Activated T-helper 1 cell treated with anti-CD3 and anti-CD28 coated beads, Interleukin-12 subunit alpha, Interleukin-12 subunit beta, Interleukin-2, Interleukin-4 antibody, amounts not matched to agents 30 ng/mL and 10 ng/mL and 1 ng/mL, durations not matched to agents 14 hours and 24 hours and 36 hours (primary cell): ENCODE results near the gene ADA. TPM values are rescaled to one million over a fixed set of nuclear protein-coding genes. Genes with fewer than 3 reads are reported as not detected.

Source experiments
- DNase-seq: peaks from one replicate; pipeline ENCODE4 v3.0.0; 2021; ENCODE audit warnings: low spot score
- H3K27ac Mint-ChIP-seq: one replicate; pipeline ENCODE4 v1.8.0; 2021; ENCODE audit warnings: mild to moderate bottlenecking, mixed read lengths
- H3K27me3 Mint-ChIP-seq: one replicate; pipeline ENCODE4 v1.8.0; 2022; ENCODE audit warnings: mild to moderate bottlenecking, moderate library complexity, mixed read lengths; ENCODE audit not compliant: insufficient read depth
- H3K36me3 Mint-ChIP-seq: one replicate; pipeline ENCODE4 v1.8.0; 2021; ENCODE audit warnings: low read depth, mixed read lengths
- H3K4me1 Mint-ChIP-seq: one replicate; pipeline ENCODE4 v1.8.0; 2021; ENCODE audit warnings: low read depth, mixed read lengths
- H3K4me3 Mint-ChIP-seq: one replicate; pipeline ENCODE4 v1.8.0; 2021; ENCODE audit warnings: mild to moderate bottlenecking, moderate library complexity, mixed read lengths
- H3K9me3 Mint-ChIP-seq: one replicate; pipeline ENCODE4 v1.8.0; 2021; ENCODE audit warnings: mixed read lengths
- intact Hi-C: fragments of 100-400 bp; cut with micrococcal nuclease; formaldehyde crosslinking; loops from one replicate; pipeline ENCODE4 v1.15.1; 2024
- total RNA-seq: library from RNA; stranded (reverse); gene quantifications from 2 replicates; pipeline ENCODE4 v1.2.3, GENCODE V29; 2022

Gene ADA
- total RNA-seq, 1 donor from 2014 or later: 45.1 TPM

DNA sequence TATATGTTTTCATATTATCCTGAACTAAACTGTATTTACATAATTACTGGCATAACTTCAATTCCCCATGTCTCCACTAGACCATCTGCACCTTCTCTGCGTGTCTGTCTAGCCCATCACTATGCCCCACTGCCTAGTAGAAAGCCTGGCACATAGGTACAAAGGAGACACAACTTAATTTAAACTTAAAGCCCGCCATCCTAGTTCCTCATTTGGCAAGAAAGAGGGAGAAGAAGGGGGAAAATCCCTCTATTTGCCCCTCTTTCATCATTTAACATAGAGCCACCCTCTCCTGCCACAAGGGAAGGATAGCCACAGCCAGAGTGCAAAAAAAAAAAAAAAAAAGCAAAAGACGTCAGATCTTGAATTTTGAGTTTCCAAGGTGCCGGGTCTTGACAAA lies 67.3 kb downstream of the ADA start:
- intact Hi-C loops: no loop called here
- peaks cover 28% of the 10 kb centered on the region for H3K4me1 Mint-ChIP-seq
- H3K27me3 Mint-ChIP-seq: no peaks in the 10 kb centered on the region
- no peaks in the 10 kb centered on the region for H3K36me3 Mint-ChIP-seq
- H3K4me3 Mint-ChIP-seq: no peak overlapping the region
- no peaks in the 10 kb centered on the region for H3K9me3 Mint-ChIP-seq
- no peak overlapping the region for H3K27ac Mint-ChIP-seq
- DNase-seq: no peak

DNA sequence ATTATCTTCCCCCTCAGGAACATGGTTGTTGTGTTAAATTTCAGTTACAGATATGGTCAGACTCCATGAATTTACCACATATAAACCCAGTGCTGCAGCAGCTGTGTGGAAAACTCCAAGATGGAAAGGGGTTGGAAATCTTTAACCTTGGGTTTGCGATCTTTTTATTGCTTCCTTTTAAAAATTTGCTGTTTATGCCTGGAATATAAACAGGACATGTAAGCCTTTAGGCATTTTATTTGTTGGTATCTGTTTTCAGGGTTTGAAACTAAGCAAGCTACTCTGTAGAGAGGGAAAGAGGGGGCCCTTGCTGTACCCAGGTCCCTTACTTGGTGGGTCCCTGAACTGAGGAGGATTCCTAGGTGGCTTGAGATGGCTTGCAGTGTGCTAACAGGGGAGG lies 68.3 kb downstream of the ADA start:
- H3K27ac Mint-ChIP-seq: no peak overlapping the region
- H3K36me3 Mint-ChIP-seq: peaks cover 2% of the 10 kb centered on the region
- peaks cover 28% of the 10 kb centered on the region for H3K4me1 Mint-ChIP-seq
- intact Hi-C loops: no loop called here
- no peaks in the 10 kb centered on the region for H3K27me3 Mint-ChIP-seq
- H3K4me3 Mint-ChIP-seq: no peak overlapping the region
- DNase-seq: no peak
- H3K9me3 Mint-ChIP-seq: no peaks in the 10 kb centered on the region

GRCh38 chr20:44582311-44583025 lies 69.0 kb downstream of the ADA start, which contains the start of gene PKIG:
Gene PKIG (plus strand): TSS chr20:44582579. CDS start chr20:44614557, 31,978 bp downstream.
- intact Hi-C loops: no loop called here
- DNase-seq: no peak
- Mint-ChIP-seq H3K9me3 (no peaks in the 10 kb centered on the region), H3K36me3 (peaks cover 2% of the 10 kb centered on the region), H3K27ac (no peak within 1 kb of the TSS), H3K4me3 (no peak within 1 kb of the TSS), H3K4me1 (peaks cover 29% of the 10 kb centered on the region), H3K27me3 (no peaks in the 10 kb centered on the region)

GRCh38 chr20:44581515-44581914 lies 70.0 kb downstream of the ADA start:
- H3K9me3 Mint-ChIP-seq: no peaks in the 10 kb centered on the region
- H3K36me3 Mint-ChIP-seq: peaks cover 2% of the 10 kb centered on the region
- H3K4me1 Mint-ChIP-seq: peaks cover 35% of the 10 kb centered on the region
- no peak overlapping the region for H3K27ac Mint-ChIP-seq
- H3K4me3 Mint-ChIP-seq: no peak overlapping the region
- DNase-seq: no peak
- no peaks in the 10 kb centered on the region for H3K27me3 Mint-ChIP-seq
- intact Hi-C loops: no loop called here

DNA sequence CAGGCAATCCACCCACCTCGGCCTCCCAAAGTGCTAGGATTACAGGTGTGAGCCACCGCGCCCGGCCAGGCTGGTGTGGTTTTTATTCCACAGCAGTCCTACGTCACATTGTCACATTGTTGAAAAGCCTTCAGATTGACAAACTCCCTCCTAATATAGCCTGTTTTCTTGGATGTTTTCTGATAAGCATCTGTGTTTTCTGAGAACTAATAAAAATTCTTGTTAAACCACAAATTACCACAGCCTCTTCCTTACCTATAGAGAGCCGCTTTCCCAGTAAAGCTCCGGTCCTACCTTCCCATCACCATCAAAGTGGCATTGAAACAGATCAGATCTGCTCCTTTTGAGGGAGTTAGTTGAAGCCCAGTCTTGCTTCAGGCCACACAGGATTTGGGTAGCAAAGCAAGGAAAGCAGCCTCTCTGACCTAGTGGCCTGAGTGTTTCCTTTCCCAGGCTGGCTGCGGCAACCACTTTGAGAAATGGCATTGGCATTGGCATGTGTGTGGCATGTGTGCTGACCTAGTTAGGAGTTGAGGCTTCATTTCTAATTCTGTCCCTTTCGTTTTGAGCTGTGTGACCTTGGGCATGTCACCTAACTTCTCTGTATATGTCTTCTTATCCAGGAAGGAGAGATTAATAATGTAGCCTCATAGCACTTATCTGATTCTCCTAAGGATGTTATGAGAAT lies 70.8 kb downstream of the ADA start:
- peaks cover 2% of the 10 kb centered on the region for H3K36me3 Mint-ChIP-seq
- H3K4me1 Mint-ChIP-seq: peaks cover 41% of the 10 kb centered on the region
- H3K4me3 Mint-ChIP-seq: no peak overlapping the region
- intact Hi-C loops: no loop called here
- H3K27me3 Mint-ChIP-seq: no peaks in the 10 kb centered on the region
- no peaks in the 10 kb centered on the region for H3K9me3 Mint-ChIP-seq
- H3K27ac Mint-ChIP-seq: no peak overlapping the region
- DNase-seq: no peak

DNA sequence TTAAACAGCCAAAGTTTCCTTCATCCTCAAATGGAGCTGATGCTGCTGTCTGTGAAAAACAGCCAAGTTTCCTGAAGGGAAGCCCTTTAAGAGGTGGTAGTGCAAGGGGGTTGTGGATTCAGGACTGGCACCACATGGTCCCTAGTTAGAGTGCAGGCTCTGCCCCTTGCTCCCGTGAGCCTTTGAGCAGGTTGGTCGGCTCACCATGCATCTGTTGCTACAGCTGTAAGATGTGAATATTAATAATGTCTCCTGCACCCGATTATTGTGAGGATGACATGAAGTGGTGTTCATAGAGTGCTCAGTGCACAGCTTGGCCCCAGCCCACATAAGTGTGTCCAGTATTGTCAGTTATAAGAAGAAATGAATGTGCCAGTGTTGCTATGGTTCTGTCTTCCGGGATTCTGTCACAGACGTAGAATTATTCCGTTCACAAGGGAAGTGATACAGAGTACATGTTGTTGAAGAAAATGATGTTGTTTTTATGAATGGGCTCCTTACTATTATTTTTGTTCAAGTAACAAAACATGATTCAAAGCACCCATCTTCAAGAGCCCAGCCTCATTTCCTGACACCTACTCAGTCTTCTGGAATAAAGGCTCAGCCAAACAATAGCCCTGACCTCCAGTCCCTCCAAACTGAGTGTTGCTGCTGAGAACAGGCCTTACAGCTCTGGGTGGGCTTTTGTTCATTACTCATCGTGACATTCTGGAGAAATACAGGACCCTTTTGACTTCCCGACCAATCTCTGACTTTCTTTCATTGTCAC lies 72.0 kb downstream of the ADA start:
- Mint-ChIP-seq H3K4me1 (peaks cover 32% of the 10 kb centered on the region), H3K36me3 (peaks cover 2% of the 10 kb centered on the region), H3K27me3 (no peaks in the 10 kb centered on the region), H3K27ac (peak overlapping the region; percentile 37), H3K4me3 (no peak overlapping the region), H3K9me3 (no peaks in the 10 kb centered on the region)
- intact Hi-C loops: loop anchor here (5.0 kb wide), 1 partner anchor 47 kb away; no protein-coding TSS in a partner anchor
- DNase-seq: no peak

GRCh38 chr20:44576297-44576696 lies 75.2 kb downstream of the ADA start:
- Mint-ChIP-seq H3K4me1 (peaks cover 27% of the 10 kb centered on the region), H3K36me3 (peaks cover 2% of the 10 kb centered on the region), H3K27me3 (no peaks in the 10 kb centered on the region), H3K4me3 (no peak overlapping the region), H3K27ac (peak overlapping the region; percentile 59), H3K9me3 (no peaks in the 10 kb centered on the region)
- no peak for DNase-seq
- intact Hi-C loops: loop anchor here (1.0 to 5.0 kb wide), 3 partner anchors 19 to 44 kb away; no protein-coding TSS in a partner anchor

DNA sequence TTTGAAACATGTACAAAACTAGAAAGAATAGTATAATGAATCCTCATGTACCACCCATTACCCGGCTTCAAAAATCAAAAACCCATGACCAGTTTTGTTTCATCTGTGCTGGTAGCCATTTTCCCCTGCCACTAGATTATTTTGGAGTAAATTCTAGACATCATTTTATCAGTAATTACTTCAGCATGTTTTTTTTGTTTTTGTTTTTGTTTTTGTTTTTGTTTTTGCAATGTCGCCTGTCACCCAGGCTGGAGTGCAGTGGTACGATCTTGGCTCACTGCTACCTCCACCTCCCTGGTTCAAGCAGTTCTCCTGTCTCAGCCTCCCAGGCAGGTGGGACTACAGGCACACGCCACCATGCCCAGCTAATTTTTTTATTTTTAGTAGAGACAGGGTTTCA lies 77.1 kb downstream of the ADA start:
- intact Hi-C loops: no loop called here
- peaks cover 2% of the 10 kb centered on the region for H3K36me3 Mint-ChIP-seq
- no peak overlapping the region for H3K27ac Mint-ChIP-seq
- no peak overlapping the region for H3K4me3 Mint-ChIP-seq
- DNase-seq: no peak
- H3K4me1 Mint-ChIP-seq: peaks cover 22% of the 10 kb centered on the region
- no peaks in the 10 kb centered on the region for H3K27me3 Mint-ChIP-seq
- no peaks in the 10 kb centered on the region for H3K9me3 Mint-ChIP-seq

DNA sequence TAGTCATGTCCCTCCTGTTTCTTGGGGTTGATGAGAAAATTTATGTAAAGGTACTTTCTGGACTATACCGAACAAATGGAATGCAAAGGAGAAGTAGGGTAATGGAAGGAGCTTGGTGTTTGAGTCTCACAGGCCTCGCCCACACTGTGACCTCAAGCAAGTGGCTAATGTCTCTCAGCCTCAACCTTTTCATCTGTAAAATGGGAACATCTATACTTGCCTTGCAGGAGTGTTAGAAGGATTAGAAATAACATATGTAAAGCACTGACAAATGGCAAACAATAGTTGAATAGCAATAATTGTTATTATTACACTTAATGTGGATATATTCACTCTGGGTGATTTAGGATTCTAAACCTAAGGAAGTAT lies 78.0 kb downstream of the ADA start:
- intact Hi-C loops: no loop called here
- Mint-ChIP-seq H3K27me3 (no peaks in the 10 kb centered on the region), H3K36me3 (peaks cover 1% of the 10 kb centered on the region), H3K4me3 (no peak overlapping the region), H3K9me3 (no peaks in the 10 kb centered on the region), H3K4me1 (peaks cover 20% of the 10 kb centered on the region), H3K27ac (no peak overlapping the region)
- no peak for DNase-seq

DNA sequence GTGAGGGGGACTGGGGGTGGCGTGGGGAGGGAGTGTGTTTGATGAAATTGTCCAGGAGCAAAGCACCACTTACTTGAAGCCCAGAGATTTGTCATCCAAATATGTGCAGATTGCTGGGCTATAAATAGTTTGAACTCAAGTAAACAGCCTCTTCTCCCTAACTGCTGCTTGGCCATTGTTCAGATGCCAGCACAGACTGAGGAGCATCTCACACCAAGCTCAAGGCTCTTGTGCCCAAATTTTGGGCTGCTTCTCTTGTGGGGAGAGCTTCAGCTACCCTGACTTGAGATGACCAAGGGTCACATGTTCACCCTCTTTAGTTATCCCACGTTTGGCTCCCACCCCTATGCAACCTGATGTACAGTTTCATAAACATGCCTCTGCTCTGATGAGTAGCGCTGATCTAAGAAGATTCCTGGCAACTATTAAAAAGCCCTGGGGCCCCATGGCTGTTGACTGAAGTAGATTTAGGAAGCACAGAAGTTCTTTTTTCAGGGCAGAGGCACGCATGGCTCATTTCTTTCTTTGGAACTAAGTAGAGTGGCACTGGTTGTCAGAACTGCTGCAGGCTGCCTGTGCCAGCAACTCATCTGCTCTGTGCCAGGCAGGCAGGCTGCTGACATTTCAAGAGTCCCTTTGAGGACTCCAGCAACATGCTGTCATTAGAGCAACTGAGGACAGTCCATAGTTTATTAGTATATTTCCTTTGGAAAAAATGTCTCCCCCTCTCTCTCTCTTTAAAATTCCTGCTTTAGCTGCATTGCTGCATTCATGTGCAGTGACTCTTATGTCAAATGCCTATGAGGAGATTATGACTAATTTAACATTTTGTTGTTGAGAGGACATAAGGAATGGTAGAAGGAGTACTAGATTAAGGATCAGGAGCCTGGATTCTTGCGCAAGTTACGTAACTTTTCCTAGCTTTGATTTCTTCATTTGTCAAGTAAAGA lies 78.7 kb downstream of the ADA start:
- Mint-ChIP-seq H3K4me1 (peaks cover 20% of the 10 kb centered on the region), H3K4me3 (no peak overlapping the region), H3K9me3 (no peaks in the 10 kb centered on the region), H3K36me3 (no peaks in the 10 kb centered on the region), H3K27me3 (no peaks in the 10 kb centered on the region), H3K27ac (no peak overlapping the region)
- intact Hi-C loops: no loop called here
- DNase-seq: no peak

DNA sequence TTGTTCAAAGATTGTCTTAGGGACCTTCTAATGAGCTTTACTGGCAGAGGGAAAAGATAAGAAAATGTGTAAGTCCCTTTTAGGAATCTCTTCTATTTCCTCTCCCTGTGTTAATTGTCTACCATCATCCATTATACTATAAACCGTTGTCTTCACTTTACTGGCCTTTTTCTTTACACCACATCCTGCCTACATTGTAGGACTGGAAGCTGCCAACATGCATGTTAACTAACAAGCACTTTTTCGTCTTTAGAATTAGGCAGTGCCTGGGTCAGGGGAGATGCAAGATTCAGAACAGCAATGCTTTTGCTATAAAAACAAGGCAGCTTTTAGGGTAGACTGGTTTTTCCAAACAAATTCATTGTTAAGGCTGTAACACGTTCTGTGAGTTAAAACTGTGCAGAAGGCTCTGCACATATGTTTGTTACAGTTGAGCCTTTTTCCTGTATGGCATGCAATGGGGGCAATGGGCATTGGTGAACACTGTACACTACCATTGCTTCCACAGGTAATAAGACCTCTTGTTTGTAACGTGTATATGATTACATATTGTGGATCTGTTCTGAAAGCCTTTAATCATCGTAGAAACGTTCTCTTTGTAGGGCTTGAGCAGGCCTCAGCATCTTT lies 80.0 kb downstream of the ADA start:
- Mint-ChIP-seq H3K27me3 (peaks cover 3% of the 10 kb centered on the region), H3K9me3 (no peaks in the 10 kb centered on the region), H3K27ac (no peak overlapping the region), H3K4me1 (peaks cover 11% of the 10 kb centered on the region), H3K4me3 (no peak overlapping the region), H3K36me3 (no peaks in the 10 kb centered on the region)
- no peak for DNase-seq
- intact Hi-C loops: no loop called here

DNA sequence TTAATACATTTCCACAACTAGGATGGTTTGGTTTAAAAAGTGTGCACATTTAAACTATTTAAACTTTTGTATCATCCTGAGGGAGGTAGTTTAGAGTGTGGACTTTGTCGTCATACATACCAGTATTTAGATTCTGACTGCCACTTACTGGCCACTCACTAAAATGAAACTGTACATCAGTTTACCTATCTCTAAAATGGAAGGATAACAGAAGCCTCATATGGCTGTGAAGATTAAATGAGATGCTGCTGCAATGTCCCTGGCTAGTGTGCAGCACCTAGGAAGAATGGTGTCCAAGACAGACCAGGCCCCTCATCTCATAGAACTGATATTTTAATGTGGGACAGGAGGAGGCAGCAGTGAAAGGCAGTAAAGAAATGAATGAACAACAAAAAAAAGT lies 81.1 kb downstream of the ADA start:
- Mint-ChIP-seq H3K27me3 (peaks cover 3% of the 10 kb centered on the region), H3K9me3 (no peaks in the 10 kb centered on the region), H3K4me1 (peaks cover 6% of the 10 kb centered on the region), H3K4me3 (no peak overlapping the region), H3K36me3 (no peaks in the 10 kb centered on the region), H3K27ac (no peak overlapping the region)
- DNase-seq: no peak
- intact Hi-C loops: no loop called here
